IMR-90 (cell line): ENCODE measurements around the gene GFI1. TPM values are rescaled to one million over a fixed set of nuclear protein-coding genes. Genes with fewer than 3 reads are reported as not detected.

Experiments
- ATAC-seq: fragments of 200-7000 bp; cut with Tn5 transposase; 2 replicates; pipeline ENCODE4 v1.9.1; 2020; ENCODE audit warnings: low read depth, mild to moderate bottlenecking, moderate library complexity
- BruUV-seq: library from RNA; stranded (reverse); fragments of 400-500 nt; replicated peaks from 2 replicates; lab custom pipeline; 2021; lab: Mats Ljungman, UMichigan
- CTCF ChIA-PET: fragments of 300-600 bp; formaldehyde crosslinking; extraction: SDS; loops from one replicate; lab custom pipeline; 2021; ENCODE audit warnings: antibody characterized with exemption; lab: Yijun Ruan, JAX
- POLR2A ChIA-PET: fragments of 300-600 bp; sonication (Branson Sonifier 250); formaldehyde crosslinking; loops from one replicate; lab custom pipeline; 2022; ENCODE audit warnings: antibody characterized with exemption; ENCODE audit not compliant: unreplicated experiment; lab: Charles Lee
- DNase-seq: peaks from one replicate; pipeline ENCODE4 v3.0.0; 2013
- H2AFZ ChIP-seq: replicated peaks from 2 replicates; pipeline ENCODE3; 2013; ENCODE audit warnings: low read length, mild to moderate bottlenecking; ENCODE audit not compliant: poor library complexity
- H2AK5ac ChIP-seq: 2 replicates; pipeline ENCODE4 v1.6.1; 2013; ENCODE audit warnings: low read depth, low read length, inconsistent platforms
- H2AK9ac ChIP-seq: replicated peaks from 2 replicates; pipeline ENCODE3; 2013; ENCODE audit warnings: mild to moderate bottlenecking, low read depth, low read length, moderate library complexity; ENCODE audit not compliant: poor library complexity
- H2BK120ac ChIP-seq: 2 replicates; pipeline ENCODE4 v1.6.1; 2013; ENCODE audit warnings: low read depth, low read length, inconsistent platforms
- H2BK15ac ChIP-seq: 3 replicates; pipeline ENCODE4 v1.6.1; 2013; ENCODE audit warnings: low read depth, low read length, inconsistent platforms
- H2BK20ac ChIP-seq: 2 replicates; pipeline ENCODE4 v1.6.1; 2013; ENCODE audit warnings: low read depth, mild to moderate bottlenecking, inconsistent platforms, low read length, moderate library complexity
- H2BK5ac ChIP-seq: 2 replicates; pipeline ENCODE4 v1.6.1; 2013; ENCODE audit warnings: mild to moderate bottlenecking, low read depth, low read length, inconsistent platforms; ENCODE audit not compliant: poor library complexity, severe bottlenecking
- H3K14ac ChIP-seq: replicated peaks from 2 replicates; pipeline ENCODE4 v1.6.1; 2013; ENCODE audit warnings: low read depth, low read length, inconsistent platforms
- H3K18ac ChIP-seq: 2 replicates; pipeline ENCODE4 v1.6.1; 2013; ENCODE audit warnings: low read depth, low read length, control low read depth
- H3K23ac ChIP-seq: 2 replicates; pipeline ENCODE4 v1.6.1; 2013; ENCODE audit warnings: low read depth, low read length, inconsistent platforms
- H3K27ac ChIP-seq: 2 replicates; pipeline ENCODE4 v1.5.1; 2013; ENCODE audit warnings: mild to moderate bottlenecking, control low read depth, low read length; ENCODE audit not compliant: insufficient read depth
- H3K27me3 ChIP-seq: 2 replicates; pipeline ENCODE4 v1.6.1; 2013; ENCODE audit warnings: low read length; ENCODE audit not compliant: control insufficient read depth, insufficient read depth
- H3K36me3 ChIP-seq: 2 replicates; pipeline ENCODE4 v1.6.1; 2013; ENCODE audit warnings: low read length, mixed read lengths; ENCODE audit not compliant: control insufficient read depth, insufficient read depth
- H3K4ac ChIP-seq: 2 replicates; pipeline ENCODE4 v1.6.1; 2013; ENCODE audit warnings: low read depth, low read length, inconsistent platforms
- H3K4me1 ChIP-seq: 2 replicates; pipeline ENCODE4 v1.6.1; 2013; ENCODE audit warnings: low read length, mixed read lengths; ENCODE audit not compliant: control insufficient read depth, insufficient read depth
- H3K4me2 ChIP-seq: 2 replicates; pipeline ENCODE4 v1.6.1; 2013; ENCODE audit warnings: low read depth, mild to moderate bottlenecking, control low read depth, low read length, moderate library complexity
- H3K4me3 ChIP-seq: 2 replicates; pipeline ENCODE4 v1.5.1; 2013; ENCODE audit warnings: low read depth, mild to moderate bottlenecking, control low read depth, low read length, moderate library complexity; ENCODE audit not compliant: insufficient read depth
- H3K56ac ChIP-seq: 2 replicates; pipeline ENCODE4 v1.6.1; 2013; ENCODE audit warnings: low read length, inconsistent platforms; ENCODE audit not compliant: insufficient read depth; ENCODE audit errors: extremely low read depth
- H3K79me1 ChIP-seq, 2 experiments: 2 replicates each; pipeline ENCODE4 v1.6.1; 2013; ENCODE audit warnings: low read length in 2 of 2, inconsistent platforms in 1 of 2, low read depth in 1 of 2
- H3K9ac ChIP-seq: 2 replicates; pipeline ENCODE4 v1.6.1; 2013; ENCODE audit warnings: low read depth, low read length, control low read depth
- H3K9me1 ChIP-seq: 2 replicates; pipeline ENCODE4 v1.6.1; 2013; ENCODE audit warnings: low read length, inconsistent platforms; ENCODE audit not compliant: insufficient read depth
- H3K9me3 ChIP-seq: 2 replicates; pipeline ENCODE4 v1.6.1; 2013; ENCODE audit warnings: low read length; ENCODE audit not compliant: control insufficient read depth, insufficient read depth
- H4K20me1 ChIP-seq: 2 replicates; pipeline ENCODE4 v1.6.1; 2013; ENCODE audit warnings: low read length, inconsistent platforms; ENCODE audit not compliant: insufficient read depth
- H4K5ac ChIP-seq: 2 replicates; pipeline ENCODE4 v1.6.1; 2013; ENCODE audit warnings: mild to moderate bottlenecking, low read depth, low read length, control low read depth
- H4K8ac ChIP-seq, 2 experiments: 2 replicates each; pipeline ENCODE4 v1.6.1; 2013; ENCODE audit warnings: low read depth in 2 of 2, low read length in 2 of 2, control low read depth in 1 of 2, inconsistent platforms in 1 of 2
- H4K91ac ChIP-seq: 2 replicates; pipeline ENCODE4 v1.6.1; 2013; ENCODE audit warnings: low read depth, low read length, inconsistent platforms; ENCODE audit not compliant: insufficient read depth
- CEBPB ChIP-seq: IDR thresholded peaks from 2 replicates; pipeline ENCODE4 v1.6.1; 2012; ENCODE audit warnings: low read depth, low read length, improper control_type of control experiment
- CTCF ChIP-seq: conservative IDR thresholded peaks from 2 replicates; pipeline ENCODE4 v1.5.1; 2012; ENCODE audit warnings: mild to moderate bottlenecking, low read depth, low read length, improper control_type of control experiment
- NFE2L2 ChIP-seq: fragments of 150-350 bp; IDR thresholded peaks from 2 replicates; pipeline ENCODE4 v1.6.1; 2016; ENCODE audit warnings: low read depth, mild to moderate bottlenecking, low read length
- POLR2A ChIP-seq: IDR thresholded peaks from 2 replicates; pipeline ENCODE4 v1.6.1; 2012; ENCODE audit warnings: mild to moderate bottlenecking, low read depth, low read length
- WGBS, 2 experiments: methylation state at CpG; one replicate each; pipeline versions ENCODE4 v1.1.5 to v1.1.7; 2013; ENCODE audit warnings: missing lambda C conversion rate in 2 of 2; ENCODE audit not compliant: insufficient read length in 1 of 2; ENCODE audit errors: extremely low coverage in 2 of 2; 5-methylcytosine and 5-hydroxymethylcytosine counted together
- dilution Hi-C: fragments of 300-500 bp; cut with HindIII; formaldehyde crosslinking; loops from one replicate; pipeline ENCODE4 v1.14.3; 2018; ENCODE audit warnings: low sequenced_read_pairs; ENCODE audit not compliant: unreplicated experiment
- in situ Hi-C: fragments of 300-500 bp; cut with MboI; formaldehyde crosslinking; loops from 3 replicates; pipeline ENCODE4 v1.14.3; 2019; ENCODE audit warnings: low sequenced_read_pairs, inconsistent platforms, mixed read lengths
- intact Hi-C: fragments of 100-400 bp; cut with micrococcal nuclease; formaldehyde crosslinking; loops from 2 replicates; pipeline ENCODE4 v1.10.0; 2022
- polyA plus RNA-seq, 3 experiments: library from polyadenylated mRNA; depleted of rRNA; stranded (reverse); fragments of >200 nt; gene quantifications; 2 replicates each; pipeline ENCODE4 v1.2.3, GENCODE V29; 2012; ENCODE audit warnings: low replicate concordance in 1 of 3
- total RNA-seq: library from RNA; depleted of rRNA; stranded (reverse); fragments of >200 nt; gene quantifications from 2 replicates; pipeline ENCODE4 v1.2.3, GENCODE V29; 2012

The GFI1 gene
- total and polyA plus RNA-seq, 2 of the 4 experiments (the other 2 are of a cell fraction), result under 0.01 to 0.21 TPM

GRCh38 chr1:92464588-92465255 is 22.0 kb downstream of the GFI1 start:
- Histone ChIP-seq H3K4me1 (no peaks in the 10 kb centered on the region), H3K18ac (no peak overlapping the region), H3K9me3 (no peaks in the 10 kb centered on the region), H3K4me2 (no peak overlapping the region), H3K4ac (no peak overlapping the region), H2BK120ac (no peak overlapping the region), H3K27ac (no peak overlapping the region), H3K36me3 (no peaks in the 10 kb centered on the region), H3K23ac (no peak overlapping the region), H3K9ac (no peak overlapping the region), H2AFZ (no peak overlapping the region), H3K79me1 (no peaks in the 10 kb centered on the region), H4K8ac (no peak overlapping the region), H2AK5ac (no peak overlapping the region), H4K5ac (no peak overlapping the region), H3K27me3 (peaks cover 4% of the 10 kb centered on the region; the same call in 1 of the 2 replicates), H3K56ac (no peak overlapping the region), H2AK9ac (no peak overlapping the region), H2BK15ac (no peak overlapping the region), H3K9me1 (no peaks in the 10 kb centered on the region; the same call in 1 of the 2 replicates), H3K4me3 (no peak overlapping the region), H2BK5ac (no peak overlapping the region), H4K20me1 (no peaks in the 10 kb centered on the region), H2BK20ac (no peak overlapping the region), H4K91ac (no peak overlapping the region), H3K14ac (no peak overlapping the region)
- ChIA-PET POLR2A (no interaction called here), CTCF (no interaction called here)
- dilution Hi-C loops (no loop called here), intact Hi-C loops (no loop called here), in situ Hi-C loops (no loop called here)
- no TSS peak for BruUV-seq
- 83% methylated on average over 1 of the region's 4 CpGs; no CpG with 5 or more reads in 1 of the 2 experiments for WGBS, 2 experiments
- ATAC-seq, result no peak
- no peak for DNase-seq
- no peak for TF ChIP-seq POLR2A
- no peak for TF ChIP-seq CTCF
- no peak for TF ChIP-seq NFE2L2
- no peak for TF ChIP-seq CEBPB
